Measurements from ENCODE around the gene PDE4D.

The PDE4D gene

GRCh38 chr5:59829386-59829785 is 64.1 kb downstream of the PDE4D start:
- Histone ChIP-seq H2AFZ (ENCODE audit: low read length) (no peak overlapping the region), H3K14ac (ENCODE audit: low read length) (no peak overlapping the region), H3K9me3 (replicated peaks in 1 of 2; ENCODE audit: control insufficient read depth in 2 of 2, insufficient read depth in 1 of 2, low read depth in 1 of 2, low read length in 2 of 2) (no peaks in the 10 kb centered on the region), H4K91ac (ENCODE audit: low read depth, low read length, poor library complexity) (no peak overlapping the region), H3K27me3 (ENCODE audit: control insufficient read depth in 3 of 3, insufficient read depth in 3 of 3, low read depth in 1 of 3, low read length in 3 of 3) (no peaks in the 10 kb centered on the region), H3K4ac (ENCODE audit: low read length) (no peak overlapping the region), H3K36me3 (replicated peaks in 1 of 2; ENCODE audit: control insufficient read depth in 2 of 2, insufficient read depth in 2 of 2, low read length in 2 of 2) (no peaks in the 10 kb centered on the region), H3K18ac (ENCODE audit: low read length) (no peak overlapping the region), H3K79me1 (ENCODE audit: low read depth, low read length) (no peaks in the 10 kb centered on the region), H3K4me1 (ENCODE audit: control insufficient read depth in 2 of 2, insufficient read depth in 1 of 2, low read depth in 1 of 2, low read length in 2 of 2) (peaks cover 0 to 2% of the 10 kb centered on the region in 2 donors), H3K4me2 (ENCODE audit: insufficient read depth, low read length, poor library complexity, severe bottlenecking) (no peak overlapping the region), H2BK120ac (ENCODE audit: low read depth, low read length) (no peak overlapping the region), H3K23ac (ENCODE audit: low read depth, low read length, poor library complexity) (no peak overlapping the region), H3K9ac (ENCODE audit: low read depth, low read length, poor library complexity) (no peak overlapping the region), H2AK5ac (ENCODE audit: low read depth, low read length) (no peak overlapping the region), H2BK12ac (ENCODE audit: low read length) (no peak overlapping the region), H3K4me3 (ENCODE audit: low read length in 2 of 2) (no peak overlapping the region), H4K8ac (ENCODE audit: low read depth, low read length) (no peak overlapping the region), H2BK5ac (ENCODE audit: low read length) (no peak overlapping the region), H2BK15ac (ENCODE audit: low read length) (no peak overlapping the region), H3K27ac (replicated peaks; ENCODE audit: low read length) (no peak overlapping the region)
- WGBS, 2 donors (ENCODE audit: extremely low coverage in 2 of 2, insufficient read length in 2 of 2, insufficient replicate concordance in 1 of 2), result no CpG with 5 or more reads among the region's 1 CpG
- DNase-seq (ENCODE audit: low spot score), result no peak

GRCh38 chr5:59828623-59829022 is 64.9 kb downstream of the PDE4D start:
- no peak overlapping the region for H3K4ac ChIP-seq (ENCODE audit: low read length)
- no peak overlapping the region for H3K27ac ChIP-seq (replicated peaks; ENCODE audit: low read length)
- H3K14ac ChIP-seq (ENCODE audit: low read length), result no peak overlapping the region
- H2BK12ac ChIP-seq (ENCODE audit: low read length), result no peak overlapping the region
- H3K27me3 ChIP-seq (ENCODE audit: control insufficient read depth in 3 of 3, insufficient read depth in 3 of 3, low read depth in 1 of 3, low read length in 3 of 3), result no peaks in the 10 kb centered on the region
- no peak for DNase-seq (ENCODE audit: low spot score)
- H3K79me1 ChIP-seq (ENCODE audit: low read depth, low read length), result no peaks in the 10 kb centered on the region
- no peak overlapping the region for H3K18ac ChIP-seq (ENCODE audit: low read length)
- no peak overlapping the region for H2AK5ac ChIP-seq (ENCODE audit: low read depth, low read length)
- no peak overlapping the region for H2BK15ac ChIP-seq (ENCODE audit: low read length)
- H3K36me3 ChIP-seq (replicated peaks in 1 of 2; ENCODE audit: control insufficient read depth in 2 of 2, insufficient read depth in 2 of 2, low read length in 2 of 2), result no peaks in the 10 kb centered on the region
- H3K23ac ChIP-seq (ENCODE audit: low read depth, low read length, poor library complexity), result no peak overlapping the region
- H4K91ac ChIP-seq (ENCODE audit: low read depth, low read length, poor library complexity), result no peak overlapping the region
- no peak overlapping the region for H2BK120ac ChIP-seq (ENCODE audit: low read depth, low read length)
- H4K8ac ChIP-seq (ENCODE audit: low read depth, low read length), result no peak overlapping the region
- no peak overlapping the region for H2AFZ ChIP-seq (ENCODE audit: low read length)
- H2BK5ac ChIP-seq (ENCODE audit: low read length), result no peak overlapping the region
- H3K4me3 ChIP-seq (ENCODE audit: low read length in 2 of 2), result no peak overlapping the region
- H3K4me1 ChIP-seq (ENCODE audit: control insufficient read depth in 2 of 2, insufficient read depth in 1 of 2, low read depth in 1 of 2, low read length in 2 of 2), result peaks cover 0 to 2% of the 10 kb centered on the region in 2 donors
- no peaks in the 10 kb centered on the region for H3K9me3 ChIP-seq (replicated peaks in 1 of 2; ENCODE audit: control insufficient read depth in 2 of 2, insufficient read depth in 1 of 2, low read depth in 1 of 2, low read length in 2 of 2)
- no peak overlapping the region for H3K4me2 ChIP-seq (ENCODE audit: insufficient read depth, low read length, poor library complexity, severe bottlenecking)
- no peak overlapping the region for H3K9ac ChIP-seq (ENCODE audit: low read depth, low read length, poor library complexity)
- WGBS, 2 donors (ENCODE audit: extremely low coverage in 2 of 2, insufficient read length in 2 of 2, insufficient replicate concordance in 1 of 2), result no CpG with 5 or more reads among the region's 3 CpGs

- no peak overlapping the region for H3K27ac ChIP-seq (replicated peaks; ENCODE audit: low read length)
- H3K4me1 ChIP-seq (ENCODE audit: control insufficient read depth in 2 of 2, insufficient read depth in 1 of 2, low read depth in 1 of 2, low read length in 2 of 2), result peaks cover 0 to 2% of the 10 kb centered on the region in 2 donors
- H2BK120ac ChIP-seq (ENCODE audit: low read depth, low read length), result no peak overlapping the region
- no peak overlapping the region for H4K8ac ChIP-seq (ENCODE audit: low read depth, low read length)
- no peaks in the 10 kb centered on the region for H3K79me1 ChIP-seq (ENCODE audit: low read depth, low read length)
- DNase-seq (ENCODE audit: low spot score), result no peak
- H4K91ac ChIP-seq (ENCODE audit: low read depth, low read length, poor library complexity), result no peak overlapping the region
- no peak overlapping the region for H2AFZ ChIP-seq (ENCODE audit: low read length)
- no peak overlapping the region for H2BK5ac ChIP-seq (ENCODE audit: low read length)
- no peaks in the 10 kb centered on the region for H3K9me3 ChIP-seq (replicated peaks in 1 of 2; ENCODE audit: control insufficient read depth in 2 of 2, insufficient read depth in 1 of 2, low read depth in 1 of 2, low read length in 2 of 2)
- H2BK15ac ChIP-seq (ENCODE audit: low read length), result no peak overlapping the region
- no peak overlapping the region for H3K9ac ChIP-seq (ENCODE audit: low read depth, low read length, poor library complexity)
- H3K4me2 ChIP-seq (ENCODE audit: insufficient read depth, low read length, poor library complexity, severe bottlenecking), result no peak overlapping the region
- H2BK12ac ChIP-seq (ENCODE audit: low read length), result no peak overlapping the region
- H3K36me3 ChIP-seq (replicated peaks in 1 of 2; ENCODE audit: control insufficient read depth in 2 of 2, insufficient read depth in 2 of 2, low read length in 2 of 2), result no peaks in the 10 kb centered on the region
- H3K14ac ChIP-seq (ENCODE audit: low read length), result no peak overlapping the region
- no peak overlapping the region for H3K4ac ChIP-seq (ENCODE audit: low read length)
- H2AK5ac ChIP-seq (ENCODE audit: low read depth, low read length), result no peak overlapping the region
- WGBS, 2 donors (ENCODE audit: extremely low coverage in 2 of 2, insufficient read length in 2 of 2, insufficient replicate concordance in 1 of 2), result no CpG with 5 or more reads among the region's 1 CpG
- no peak overlapping the region for H3K23ac ChIP-seq (ENCODE audit: low read depth, low read length, poor library complexity)
- no peak overlapping the region for H3K18ac ChIP-seq (ENCODE audit: low read length)
- no peaks in the 10 kb centered on the region for H3K27me3 ChIP-seq (ENCODE audit: control insufficient read depth in 3 of 3, insufficient read depth in 3 of 3, low read depth in 1 of 3, low read length in 3 of 3)
- no peak overlapping the region for H3K4me3 ChIP-seq (ENCODE audit: low read length in 2 of 2)
Observed at GRCh38 chr5:59826996-59827395, 66.5 kb downstream of the PDE4D start.

- Histone ChIP-seq H3K27me3 (ENCODE audit: control insufficient read depth in 3 of 3, insufficient read depth in 3 of 3, low read depth in 1 of 3, low read length in 3 of 3) (no peaks in the 10 kb centered on the region), H2BK120ac (ENCODE audit: low read depth, low read length) (no peak overlapping the region)
- WGBS, 2 donors (ENCODE audit: extremely low coverage in 2 of 2, insufficient read length in 2 of 2, insufficient replicate concordance in 1 of 2), result no CpG with 5 or more reads among the region's 2 CpGs
Observed at GRCh38 chr5:59823420-59823819, 70.1 kb downstream of the PDE4D start.

More at GRCh38 chr5:59823420-59823819, 70.1 kb downstream of the PDE4D start:
- H2BK12ac ChIP-seq (ENCODE audit: low read length), result no peak overlapping the region
- H3K23ac ChIP-seq (ENCODE audit: low read depth, low read length, poor library complexity), result no peak overlapping the region
- no peaks in the 10 kb centered on the region for H3K9me3 ChIP-seq (replicated peaks in 1 of 2; ENCODE audit: control insufficient read depth in 2 of 2, insufficient read depth in 1 of 2, low read depth in 1 of 2, low read length in 2 of 2)
- H3K4me2 ChIP-seq (ENCODE audit: insufficient read depth, low read length, poor library complexity, severe bottlenecking), result no peak overlapping the region
- no peak overlapping the region for H3K27ac ChIP-seq (replicated peaks; ENCODE audit: low read length)
- H2BK15ac ChIP-seq (ENCODE audit: low read length), result no peak overlapping the region
- H3K4me1 ChIP-seq (ENCODE audit: control insufficient read depth in 2 of 2, insufficient read depth in 1 of 2, low read depth in 1 of 2, low read length in 2 of 2), result no peaks in the 10 kb centered on the region
- no peak overlapping the region for H4K8ac ChIP-seq (ENCODE audit: low read depth, low read length)
- H2AFZ ChIP-seq (ENCODE audit: low read length), result no peak overlapping the region
- H3K36me3 ChIP-seq (replicated peaks in 1 of 2; ENCODE audit: control insufficient read depth in 2 of 2, insufficient read depth in 2 of 2, low read length in 2 of 2), result no peaks in the 10 kb centered on the region
- H3K14ac ChIP-seq (ENCODE audit: low read length), result no peak overlapping the region
- no peak overlapping the region for H2AK5ac ChIP-seq (ENCODE audit: low read depth, low read length)
- H2BK5ac ChIP-seq (ENCODE audit: low read length), result no peak overlapping the region
- no peak overlapping the region for H3K18ac ChIP-seq (ENCODE audit: low read length)
- H3K79me1 ChIP-seq (ENCODE audit: low read depth, low read length), result no peaks in the 10 kb centered on the region
- H3K4ac ChIP-seq (ENCODE audit: low read length), result no peak overlapping the region
- no peak for DNase-seq (ENCODE audit: low spot score)
- H3K9ac ChIP-seq (ENCODE audit: low read depth, low read length, poor library complexity), result no peak overlapping the region
- H3K4me3 ChIP-seq (ENCODE audit: low read length in 2 of 2), result no peak overlapping the region
- no peak overlapping the region for H4K91ac ChIP-seq (ENCODE audit: low read depth, low read length, poor library complexity)
